PFSK-1 (cell line): ENCODE data around the gene BZW2.

ENCODE experiments used
- FOXP2 ChIP-seq: optimal IDR thresholded peaks from 2 replicates; pipeline ENCODE3; 2011; ENCODE audit warnings: borderline replicate concordance, control low read depth, inconsistent platforms; ENCODE audit not compliant: insufficient read depth; ENCODE audit errors: extremely low read length, extremely low read depth
- POLR2AphosphoS5 ChIP-seq: IDR thresholded peaks from 2 replicates; pipeline ENCODE4 v1.6.1; 2012; ENCODE audit warnings: low read depth, mild to moderate bottlenecking, control low read depth, low read length, moderate library complexity
- SIN3A ChIP-seq: IDR thresholded peaks from 2 replicates; pipeline ENCODE4 v1.6.1; 2012; ENCODE audit warnings: mild to moderate bottlenecking, low read length, moderate library complexity, borderline replicate concordance; ENCODE audit not compliant: insufficient read depth
- TAF1 ChIP-seq: IDR thresholded peaks from 2 replicates; pipeline ENCODE4 v1.6.1; 2012; ENCODE audit warnings: low read length, control low read depth, borderline replicate concordance; ENCODE audit not compliant: insufficient read depth
- TF ChIP-seq, protein P1 (sequence below), 2 experiments: IDR thresholded peaks; 2 replicates each; pipeline versions ENCODE4 v1.6.1 to v1.8.0; 2011 to 2012; ENCODE audit warnings: low read depth in 2 of 2, low read length in 2 of 2, control low read depth in 1 of 2, inconsistent platforms in 1 of 2, mild to moderate bottlenecking in 1 of 2, moderate library complexity in 1 of 2; ENCODE audit not compliant: insufficient read depth in 1 of 2

Gene BZW2

DNA sequence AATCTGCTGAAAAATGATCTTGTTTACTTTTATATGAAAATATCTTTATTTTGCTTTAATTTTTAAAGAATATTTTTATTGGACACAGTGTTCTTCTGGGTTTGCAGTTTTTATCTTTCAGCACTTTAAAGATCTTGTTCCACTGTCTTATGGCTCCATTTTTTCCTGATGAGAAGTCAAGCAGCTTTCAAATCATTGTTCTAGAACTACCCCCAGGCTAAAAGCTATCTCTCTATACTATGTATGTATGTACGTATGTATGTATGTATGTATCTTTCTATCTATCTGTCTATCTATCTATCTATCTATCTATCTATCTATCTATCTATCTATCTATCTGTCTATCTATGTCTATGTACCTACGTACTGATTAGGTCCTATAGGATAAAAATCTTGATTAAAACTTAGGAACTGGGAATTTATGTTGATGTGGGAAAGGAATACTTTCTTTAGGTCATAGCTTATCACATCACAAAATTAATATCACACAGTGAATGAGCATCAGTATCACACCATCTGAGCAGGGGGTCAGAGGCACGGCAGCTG, 72.2 kb downstream of the BZW2 start:
- TF ChIP-seq POLR2AphosphoS5 = no peak
- no peak for TF ChIP-seq TAF1
- no peak for TF ChIP-seq SIN3A
- TF ChIP-seq, protein P1, sequence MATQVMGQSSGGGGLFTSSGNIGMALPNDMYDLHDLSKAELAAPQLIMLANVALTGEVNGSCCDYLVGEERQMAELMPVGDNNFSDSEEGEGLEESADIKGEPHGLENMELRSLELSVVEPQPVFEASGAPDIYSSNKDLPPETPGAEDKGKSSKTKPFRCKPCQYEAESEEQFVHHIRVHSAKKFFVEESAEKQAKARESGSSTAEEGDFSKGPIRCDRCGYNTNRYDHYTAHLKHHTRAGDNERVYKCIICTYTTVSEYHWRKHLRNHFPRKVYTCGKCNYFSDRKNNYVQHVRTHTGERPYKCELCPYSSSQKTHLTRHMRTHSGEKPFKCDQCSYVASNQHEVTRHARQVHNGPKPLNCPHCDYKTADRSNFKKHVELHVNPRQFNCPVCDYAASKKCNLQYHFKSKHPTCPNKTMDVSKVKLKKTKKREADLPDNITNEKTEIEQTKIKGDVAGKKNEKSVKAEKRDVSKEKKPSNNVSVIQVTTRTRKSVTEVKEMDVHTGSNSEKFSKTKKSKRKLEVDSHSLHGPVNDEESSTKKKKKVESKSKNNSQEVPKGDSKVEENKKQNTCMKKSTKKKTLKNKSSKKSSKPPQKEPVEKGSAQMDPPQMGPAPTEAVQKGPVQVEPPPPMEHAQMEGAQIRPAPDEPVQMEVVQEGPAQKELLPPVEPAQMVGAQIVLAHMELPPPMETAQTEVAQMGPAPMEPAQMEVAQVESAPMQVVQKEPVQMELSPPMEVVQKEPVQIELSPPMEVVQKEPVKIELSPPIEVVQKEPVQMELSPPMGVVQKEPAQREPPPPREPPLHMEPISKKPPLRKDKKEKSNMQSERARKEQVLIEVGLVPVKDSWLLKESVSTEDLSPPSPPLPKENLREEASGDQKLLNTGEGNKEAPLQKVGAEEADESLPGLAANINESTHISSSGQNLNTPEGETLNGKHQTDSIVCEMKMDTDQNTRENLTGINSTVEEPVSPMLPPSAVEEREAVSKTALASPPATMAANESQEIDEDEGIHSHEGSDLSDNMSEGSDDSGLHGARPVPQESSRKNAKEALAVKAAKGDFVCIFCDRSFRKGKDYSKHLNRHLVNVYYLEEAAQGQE (IDR thresholded peaks at IDR 0.05; ENCODE audit: insufficient read depth in 1 of 2, low read depth in 2 of 2, low read length in 2 of 2) = no peak
- no peak for TF ChIP-seq FOXP2

DNA sequence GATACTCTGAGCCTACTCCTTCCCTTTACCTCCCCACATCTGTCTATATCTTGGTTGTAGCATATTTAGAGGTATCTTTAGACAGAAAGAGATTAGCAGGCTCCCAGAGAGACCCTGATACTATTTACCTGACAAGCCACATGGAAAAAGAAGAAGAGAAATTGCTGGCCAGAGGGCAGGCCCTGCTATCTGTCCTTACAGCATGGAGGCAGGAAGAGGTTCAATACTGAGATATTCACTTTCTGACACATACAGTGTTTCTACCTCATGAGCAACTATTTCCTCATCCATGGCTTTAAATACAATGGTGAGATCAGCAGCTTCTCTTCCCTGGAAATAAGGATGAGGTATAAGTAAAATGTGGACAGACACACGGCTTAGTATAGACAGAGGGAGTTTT, 73.7 kb downstream of the BZW2 start:
- TF ChIP-seq SIN3A = no peak
- TF ChIP-seq TAF1 = no peak
- no peak for TF ChIP-seq FOXP2
- no peak for TF ChIP-seq POLR2AphosphoS5
- TF ChIP-seq, protein P1 (IDR thresholded peaks at IDR 0.05; ENCODE audit: insufficient read depth in 1 of 2, low read depth in 2 of 2, low read length in 2 of 2) = no peak

DNA sequence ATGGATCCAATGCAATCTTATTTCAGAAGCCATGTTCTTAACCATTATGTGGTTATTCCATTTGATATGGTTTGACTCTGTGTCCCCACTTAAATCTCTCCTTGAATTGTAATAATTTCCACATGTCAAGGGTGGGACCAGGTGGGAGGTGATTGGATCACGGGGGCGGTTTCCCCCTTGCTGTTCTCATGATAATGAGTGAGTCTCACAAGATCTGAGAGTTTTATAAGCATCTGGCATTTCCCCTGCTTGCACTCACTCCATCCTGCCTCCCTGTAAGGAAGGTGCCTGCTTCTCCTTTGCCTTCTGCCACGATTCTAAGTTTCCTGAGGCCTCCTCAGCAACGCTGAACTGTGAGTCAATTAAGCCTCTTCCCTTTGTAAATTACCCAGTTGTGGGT, 75.6 kb downstream of the BZW2 start:
- TF ChIP-seq TAF1 = no peak
- TF ChIP-seq FOXP2 = no peak
- TF ChIP-seq, protein P1 (IDR thresholded peaks at IDR 0.05; ENCODE audit: insufficient read depth in 1 of 2, low read depth in 2 of 2, low read length in 2 of 2) = no peak
- TF ChIP-seq POLR2AphosphoS5 = no peak
- TF ChIP-seq SIN3A = no peak

DNA sequence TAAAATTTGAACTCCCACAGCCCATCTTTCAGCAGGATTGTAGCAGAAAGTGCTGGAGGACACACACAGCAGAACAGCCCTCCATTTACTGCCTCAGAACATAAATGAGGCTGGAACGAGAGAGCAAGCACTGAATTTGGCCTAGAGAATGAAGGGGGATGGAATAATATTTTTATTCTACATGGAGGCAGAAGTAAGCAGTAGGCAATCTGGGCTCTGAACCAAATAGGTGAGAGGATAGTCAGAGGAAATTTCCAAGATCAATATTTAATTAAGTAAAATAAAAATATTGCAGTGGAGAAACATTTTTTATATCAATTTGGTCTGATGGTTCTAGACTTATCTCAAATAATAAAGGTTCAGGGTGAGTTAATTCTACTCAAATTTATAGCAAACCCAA, 78.4 kb downstream of the BZW2 start:
- TF ChIP-seq, protein P1 (IDR thresholded peaks at IDR 0.05; ENCODE audit: insufficient read depth in 1 of 2, low read depth in 2 of 2, low read length in 2 of 2) = no peak
- TF ChIP-seq POLR2AphosphoS5 = no peak
- no peak for TF ChIP-seq TAF1
- no peak for TF ChIP-seq SIN3A
- TF ChIP-seq FOXP2 = no peak

DNA sequence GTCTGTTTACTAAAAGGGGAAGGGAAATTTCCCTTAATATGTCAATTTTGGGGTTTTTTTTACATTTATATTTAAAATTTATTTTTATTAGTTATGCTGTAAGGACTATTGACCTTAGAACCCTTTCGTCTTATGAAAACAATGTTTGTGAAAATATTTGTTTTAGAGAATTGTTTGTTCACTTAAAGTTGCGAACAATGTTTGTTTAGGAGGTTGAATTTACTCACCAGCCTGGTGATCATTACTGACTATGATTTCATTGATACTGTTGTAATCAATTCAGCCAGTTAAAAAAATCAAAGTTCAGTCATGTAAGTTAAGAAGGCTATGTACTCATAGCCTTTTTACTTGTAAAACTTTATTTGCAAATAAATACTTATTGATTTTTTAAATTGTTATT, 80.2 kb downstream of the BZW2 start:
- no peak for TF ChIP-seq POLR2AphosphoS5
- no peak for TF ChIP-seq FOXP2
- TF ChIP-seq SIN3A = no peak
- no peak for TF ChIP-seq TAF1
- TF ChIP-seq, protein P1 (IDR thresholded peaks at IDR 0.05; ENCODE audit: insufficient read depth in 1 of 2, low read depth in 2 of 2, low read length in 2 of 2) = no peak
